C1 segment of cervical spinal cord (tissue), 14 donors: ENCODE results near the gene NOS1.

Experiments
- DNase-seq, 14 donors: peaks; one replicate each; lab custom pipeline; 2025; lab: John Stamatoyannopoulos, UW

Gene NOS1

GRCh38 chr12:117363953-117364486, 2.6 kb upstream of the NOS1 start:
- no peak for DNase-seq

- DNase-seq, result no peak
Measured at GRCh38 chr12:117363056-117363662, 1.7 kb upstream of the NOS1 start.

- DNase-seq, result no peak
Measured at GRCh38 chr12:117362391-117362790, 965 bp upstream of the NOS1 start.

- no peak for DNase-seq
Measured at GRCh38 chr12:117361905-117362304, 479 bp upstream of the NOS1 start.

- no peak for DNase-seq
Measured at GRCh38 chr12:117360551-117361346, 677 bp downstream of the NOS1 start.

GRCh38 chr12:117360222-117360550, 1.2 kb downstream of the NOS1 start:
- DNase-seq, result no peak

- DNase-seq, result no peak
Measured at GRCh38 chr12:117359029-117359845, 2.2 kb downstream of the NOS1 start.

- DNase-seq, result no peak
Measured at GRCh38 chr12:117356048-117356447, 5.4 kb downstream of the NOS1 start.

- no peak for DNase-seq
Measured at GRCh38 chr12:117352883-117353282, 8.5 kb downstream of the NOS1 start.

- no peak for DNase-seq
Measured at GRCh38 chr12:117352206-117352605, 9.2 kb downstream of the NOS1 start.

GRCh38 chr12:117350140-117350539, 11.3 kb downstream of the NOS1 start:
- DNase-seq, result no peak

GRCh38 chr12:117347588-117347987, 13.8 kb downstream of the NOS1 start:
- no peak for DNase-seq

GRCh38 chr12:117344716-117345115, 16.7 kb downstream of the NOS1 start:
- DNase-seq, result no peak

- no peak for DNase-seq
Measured at GRCh38 chr12:117343849-117344248, 17.6 kb downstream of the NOS1 start.

- no peak for DNase-seq
Measured at GRCh38 chr12:117343296-117343695, 18.1 kb downstream of the NOS1 start.

- DNase-seq, result no peak
Measured at GRCh38 chr12:117342682-117343081, 18.7 kb downstream of the NOS1 start.

GRCh38 chr12:117342247-117342646, 19.2 kb downstream of the NOS1 start:
- DNase-seq, result no peak

- no peak for DNase-seq
Measured at GRCh38 chr12:117339104-117339503, 22.3 kb downstream of the NOS1 start.

GRCh38 chr12:117334855-117335587, 26.4 kb downstream of the NOS1 start:
- DNase-seq, result peak in 1 of 14 donors; percentile 22

- no peak for DNase-seq
Measured at GRCh38 chr12:117334051-117334450, 27.4 kb downstream of the NOS1 start.

GRCh38 chr12:117333331-117333881, 28.0 kb downstream of the NOS1 start:
- peak in 5 of 14 donors; percentile 1 to 33 (median 5) for DNase-seq
